Body of pancreas (tissue), 4 donors: Measurements from ENCODE around the gene LTBP2. TPM values are rescaled to one million over a fixed set of nuclear protein-coding genes. Genes with fewer than 3 reads are reported as not detected.

Experiments used
- ATAC-seq: fragments of 150-250 bp; one replicate; pipeline ENCODE4 v1.9.1; 2016
- DNase-seq, 4 donors: peaks; one replicate each; pipeline ENCODE4 v3.0.0-alpha.2; 2019
- H3K27ac ChIP-seq, 4 donors: fragments of 200-600 bp; sonication (generic); 1 replicate in 3 of 4; 2 replicates in 1 of 4; pipeline versions ENCODE4 v1.5.1 to v1.6.1; 2016 to 2019; ENCODE audit warnings: mild to moderate bottlenecking in 1 of 4, mixed read lengths in 1 of 4, moderate library complexity in 1 of 4
- H3K27me3 ChIP-seq, 2 donors: fragments of 200-600 bp; sonication (generic); one replicate each; pipeline ENCODE4 v1.6.0; 2016; ENCODE audit warnings: mild to moderate bottlenecking in 1 of 2
- H3K36me3 ChIP-seq, 2 donors: fragments of 200-600 bp; sonication (generic); replicated peaks in 1 of 2; 2 replicates each; pipeline ENCODE4 v1.5.1; 2016; ENCODE audit warnings: low read depth in 2 of 2; ENCODE audit not compliant: insufficient read depth in 1 of 2
- H3K4me1 ChIP-seq: fragments of 200-600 bp; sonication (generic); one replicate; pipeline ENCODE4 v1.6.0; 2016
- H3K4me3 ChIP-seq, 2 donors: fragments of 200-600 bp; sonication (generic); 1 replicate in 1 of 2; 2 replicates in 1 of 2; pipeline ENCODE4 v1.5.1; 2016 to 2019
- H3K9me3 ChIP-seq, 3 donors: fragments of 200-600 bp; sonication (generic); 1 replicate in 2 of 3; 2 replicates in 1 of 3; pipeline ENCODE4 v1.5.1; 2016
- CTCF ChIP-seq, 7 experiments: fragments of 450-650 bp in 4 of 7; fragments of 200-600 bp in 3 of 7; sonication (generic) in 3 of 7; IDR thresholded peaks; one replicate each; pipeline ENCODE4 v1.5.1; 2016 to 2019; ENCODE audit warnings: antibody characterized with exemption in 7 of 7
- POLR2A ChIP-seq, 3 donors: fragments of 450-650 bp; IDR thresholded peaks; one replicate each; pipeline ENCODE4 v1.6.1; 2016; ENCODE audit warnings: antibody characterized with exemption in 3 of 3, mild to moderate bottlenecking in 2 of 3
- WGBS, 2 donors: methylation state at CpG; one replicate each; pipeline ENCODE4 v1.1.5; 2017; 5-methylcytosine and 5-hydroxymethylcytosine counted together
- intact Hi-C: fragments of 100-400 bp; cut with DNase I; formaldehyde crosslinking; loops from one replicate; pipeline ENCODE4 v1.15.1; 2023
- total RNA-seq, 2 donors: library from RNA; depleted of rRNA; stranded (reverse); fragments of >200 nt; gene quantifications; one replicate each; pipeline ENCODE4 v1.1.0, GENCODE V29; 2016

LTBP2 gene
- total RNA-seq, 2 donors from 2014 or later: 15.8 to 20.4 TPM

GRCh38 chr14:74510959-74511409, 101.1 kb downstream of the LTBP2 start:
- 68 to 76% methylated on average over 8 to 9 of the region's 10 CpGs for WGBS, 2 donors
- intact Hi-C loops: no loop called here
- DNase-seq: no peak

DNA sequence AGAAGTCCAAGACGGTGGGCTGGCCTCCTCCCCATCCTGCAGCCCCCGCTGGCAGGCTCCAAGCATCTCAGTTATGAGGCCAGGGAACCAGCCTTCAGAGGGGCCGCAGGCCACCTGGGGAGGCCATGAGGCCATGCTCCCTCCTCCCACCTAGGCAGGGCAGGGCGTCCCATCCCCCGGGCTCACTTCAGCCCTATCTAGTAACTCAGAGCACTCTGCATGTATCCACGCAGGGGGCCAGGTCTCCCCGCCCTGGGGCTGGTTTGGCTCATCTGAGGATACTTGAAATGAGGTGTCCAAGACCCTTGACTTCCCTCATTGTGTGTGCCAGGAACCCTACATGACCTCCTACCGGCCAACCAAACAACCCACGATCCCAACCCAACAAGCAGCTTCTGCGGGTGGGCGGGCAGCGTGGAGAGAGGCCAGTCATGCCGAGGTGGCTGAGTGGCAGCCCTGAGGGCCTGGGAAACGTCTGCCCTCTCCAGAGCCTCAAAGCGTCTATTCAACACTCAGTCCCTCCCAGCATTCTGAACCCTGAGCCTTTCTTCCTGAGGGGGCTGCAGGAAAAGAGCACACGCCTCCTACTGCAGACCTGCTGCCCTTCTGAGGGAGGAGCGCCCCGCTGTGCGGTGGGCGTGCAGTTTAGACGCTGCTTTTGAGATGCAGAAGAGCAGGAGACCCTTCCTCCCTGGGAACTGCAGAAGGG, 101.7 kb downstream of the LTBP2 start:
- H3K4me1 ChIP-seq: no peaks in the 10 kb centered on the region
- TF ChIP-seq POLR2A (IDR thresholded peaks at IDR 0.05): no peak
- ATAC-seq (no peak), DNase-seq (no peak)
- 68 to 73% methylated on average over 11 to 19 of the region's 21 CpGs for WGBS, 2 donors
- H3K9me3 ChIP-seq: no peaks in the 10 kb centered on the region
- H3K4me3 ChIP-seq: no peak overlapping the region
- H3K36me3 ChIP-seq: no peaks in the 10 kb centered on the region
- no peaks in the 10 kb centered on the region for H3K27me3 ChIP-seq
- H3K27ac ChIP-seq: no peak overlapping the region
- intact Hi-C loops: no loop called here

More at GRCh38 chr14:74510959-74511409, 101.1 kb downstream of the LTBP2 start:
- Histone ChIP-seq H3K36me3 (no peaks in the 10 kb centered on the region), H3K9me3 (no peaks in the 10 kb centered on the region), H3K4me3 (no peak overlapping the region), H3K27me3 (no peaks in the 10 kb centered on the region), H3K4me1 (no peaks in the 10 kb centered on the region), H3K27ac (no peak overlapping the region)
- no peak for ATAC-seq
- TF ChIP-seq CTCF (IDR thresholded peaks at IDR 0.05) (no peak), POLR2A (IDR thresholded peaks at IDR 0.05) (no peak)

- TF ChIP-seq CTCF (IDR thresholded peaks at IDR 0.05): no peak
- no peak for TF ChIP-seq POLR2A (IDR thresholded peaks at IDR 0.05)
- H3K4me3 ChIP-seq: no peak overlapping the region
- ATAC-seq: no peak
- no peak overlapping the region for H3K27ac ChIP-seq
- 87 to 91% methylated on average over 8 to 10 of the region's 10 CpGs for WGBS, 2 donors
- no peaks in the 10 kb centered on the region for H3K9me3 ChIP-seq
- H3K27me3 ChIP-seq: no peaks in the 10 kb centered on the region
- no peaks in the 10 kb centered on the region for H3K36me3 ChIP-seq
- H3K4me1 ChIP-seq: no peaks in the 10 kb centered on the region
- intact Hi-C loops: no loop called here
- DNase-seq: no peak
Observed at GRCh38 chr14:74509587-74510222, 102.3 kb downstream of the LTBP2 start.

- H3K27ac ChIP-seq: no peak overlapping the region
- 80 to 87% methylated on average over 3 to 12 of the region's 13 CpGs for WGBS, 2 donors
- intact Hi-C loops: no loop called here
- no peaks in the 10 kb centered on the region for H3K27me3 ChIP-seq
- H3K4me3 ChIP-seq: no peak overlapping the region
- no peak for ATAC-seq
- H3K36me3 ChIP-seq: no peaks in the 10 kb centered on the region
- no peaks in the 10 kb centered on the region for H3K9me3 ChIP-seq
- no peak for DNase-seq
- TF ChIP-seq POLR2A (IDR thresholded peaks at IDR 0.05) (no peak), CTCF (IDR thresholded peaks at IDR 0.05) (no peak)
- no peaks in the 10 kb centered on the region for H3K4me1 ChIP-seq
Observed at GRCh38 chr14:74508844-74509428, 103.1 kb downstream of the LTBP2 start.

GRCh38 chr14:74508292-74508731, 103.7 kb downstream of the LTBP2 start:
- H3K27me3 ChIP-seq: no peaks in the 10 kb centered on the region
- H3K27ac ChIP-seq: no peak overlapping the region
- H3K4me3 ChIP-seq: no peak overlapping the region
- no peaks in the 10 kb centered on the region for H3K4me1 ChIP-seq
- no peaks in the 10 kb centered on the region for H3K9me3 ChIP-seq
- intact Hi-C loops: no loop called here
- DNase-seq: no peak
- 62 to 86% methylated on average over 9 to 14 of the region's 15 CpGs for WGBS, 2 donors
- no peak for ATAC-seq
- TF ChIP-seq CTCF (IDR thresholded peaks at IDR 0.05) (no peak), POLR2A (IDR thresholded peaks at IDR 0.05) (no peak)
- no peaks in the 10 kb centered on the region for H3K36me3 ChIP-seq
